ENCODE data around the gene HHIPL1. TPM values are rescaled to one million over a fixed set of nuclear protein-coding genes. Genes with fewer than 3 reads are reported as not detected.
"Not testable (repeated sequence)": the region's sequence is repeated elsewhere in the genome, so short reads cannot be mapped to it uniquely, and the experiment has no call there.

The HHIPL1 gene
- total RNA-seq, 2 donors from 2014 or later = under 0.01 to 0.26 TPM

- Histone ChIP-seq H3K27ac (no peak overlapping the region), H3K27me3 (no peaks in the 10 kb centered on the region), H3K4me3 (no peak overlapping the region), H3K36me3 (replicated peaks in 1 of 2; ENCODE audit: insufficient read depth in 1 of 2, low read depth in 2 of 2) (no peaks in the 10 kb centered on the region), H3K4me1 (no peaks in the 10 kb centered on the region), H3K9me3 (no peaks in the 10 kb centered on the region)
- DNase-seq = no peak
- TF ChIP-seq CTCF (IDR thresholded peaks at IDR 0.05) (no peak), POLR2A (IDR thresholded peaks at IDR 0.05) (no peak)
- intact Hi-C loops (cut with DNase I) = no loop called here
- WGBS, 2 donors = 72 to 74% methylated on average over 8 of the region's 8 CpGs
- ATAC-seq = no peak
Observed at GRCh38 chr14:99635116-99635515, 9.8 kb upstream of the HHIPL1 start.

DNA sequence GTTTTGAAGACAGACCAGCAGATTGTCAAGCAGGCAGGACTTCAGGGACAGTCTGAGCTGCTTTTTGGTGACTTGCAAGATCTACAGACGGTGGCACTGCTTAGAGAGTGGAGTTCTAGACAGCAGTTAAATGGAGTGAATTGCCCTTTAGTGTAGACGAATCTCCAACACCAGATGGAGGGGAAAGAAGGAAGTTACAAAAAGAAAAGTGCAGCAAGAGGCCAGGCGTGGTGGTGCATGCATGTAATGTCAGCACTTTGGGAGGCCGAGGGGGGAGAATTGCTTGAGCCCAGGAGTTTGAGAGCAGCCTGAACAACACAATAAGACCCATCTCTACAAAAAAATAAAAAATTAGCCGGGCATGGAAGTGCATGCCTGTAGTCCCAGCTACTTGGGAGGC, 8.4 kb upstream of the HHIPL1 start:
- TF ChIP-seq CTCF (IDR thresholded peaks at IDR 0.05) (no peak), POLR2A (IDR thresholded peaks at IDR 0.05) (no peak)
- Histone ChIP-seq H3K4me1 (no peaks in the 10 kb centered on the region), H3K9me3 (no peaks in the 10 kb centered on the region), H3K27ac (no peak overlapping the region), H3K27me3 (no peaks in the 10 kb centered on the region), H3K4me3 (no peak overlapping the region), H3K36me3 (replicated peaks in 1 of 2; ENCODE audit: insufficient read depth in 1 of 2, low read depth in 2 of 2) (no peaks in the 10 kb centered on the region)
- intact Hi-C loops (cut with DNase I) = no loop called here
- DNase-seq = no peak
- no peak for ATAC-seq
- 69 to 72% methylated on average over 5 of the region's 5 CpGs for WGBS, 2 donors

- intact Hi-C loops (cut with DNase I) = no loop called here
Observed at GRCh38 chr14:99637624-99638023, 7.3 kb upstream of the HHIPL1 start.

GRCh38 chr14:99642771-99643170, 2.2 kb upstream of the HHIPL1 start:
- ATAC-seq; H3K36me3 ChIP-seq (replicated peaks in 1 of 2; ENCODE audit: insufficient read depth in 1 of 2, low read depth in 2 of 2); H3K27me3 ChIP-seq; DNase-seq; H3K4me3 ChIP-seq; H3K27ac ChIP-seq; intact Hi-C loops (cut with DNase I); H3K9me3 ChIP-seq: not testable (repeated sequence)
- peaks cover 10% of the 10 kb centered on the region for H3K4me1 ChIP-seq
- 89 to 95% methylated on average over 5 of the region's 5 CpGs for WGBS, 2 donors

More at GRCh38 chr14:99637624-99638023, 7.3 kb upstream of the HHIPL1 start:
- no peak for DNase-seq
- H3K4me3 ChIP-seq = no peak overlapping the region
- no peak for TF ChIP-seq POLR2A (IDR thresholded peaks at IDR 0.05)
- TF ChIP-seq CTCF (IDR thresholded peaks at IDR 0.05) = no peak
- ATAC-seq = no peak
- no peaks in the 10 kb centered on the region for H3K27me3 ChIP-seq
- WGBS, 2 donors = 82 to 88% methylated on average over 7 of the region's 7 CpGs
- H3K27ac ChIP-seq = no peak overlapping the region
- no peaks in the 10 kb centered on the region for H3K4me1 ChIP-seq
- H3K36me3 ChIP-seq (replicated peaks in 1 of 2; ENCODE audit: insufficient read depth in 1 of 2, low read depth in 2 of 2) = no peaks in the 10 kb centered on the region
- no peaks in the 10 kb centered on the region for H3K9me3 ChIP-seq

- DNase-seq (no peak), ATAC-seq (no peak)
- intact Hi-C loops (cut with DNase I) = no loop called here
- no peak for TF ChIP-seq POLR2A (IDR thresholded peaks at IDR 0.05)
- no peak for TF ChIP-seq CTCF (IDR thresholded peaks at IDR 0.05)
- Histone ChIP-seq H3K4me3 (no peak overlapping the region), H3K27ac (no peak overlapping the region), H3K27me3 (peaks cover 0 to 7% of the 10 kb centered on the region in 2 donors), H3K4me1 (peaks cover 10% of the 10 kb centered on the region), H3K36me3 (replicated peaks in 1 of 2; ENCODE audit: insufficient read depth in 1 of 2, low read depth in 2 of 2) (no peaks in the 10 kb centered on the region), H3K9me3 (no peaks in the 10 kb centered on the region)
- 73 to 75% methylated on average over 5 to 6 of the region's 6 CpGs for WGBS, 2 donors
Observed at GRCh38 chr14:99643343-99643742, 1.6 kb upstream of the HHIPL1 start.
